Fibroblast of lung (primary cell): ENCODE data around the gene XRCC1.

Source experiments
- CTCF ChIP-seq, 2 donors: IDR thresholded peaks in 1 of 2; conservative IDR thresholded peaks in 1 of 2; 1 replicate in 1 of 2; 2 replicates in 1 of 2; pipeline ENCODE4 v1.5.1; 2011 to 2012; ENCODE audit warnings: low read length in 2 of 2, control low read depth in 1 of 2, inconsistent platforms in 1 of 2, low read depth in 1 of 2, mild to moderate bottlenecking in 1 of 2
- EZH2 ChIP-seq: IDR thresholded peaks from 2 replicates; pipeline ENCODE4 v1.5.1; 2012; ENCODE audit warnings: low read length, control low read depth, mild to moderate bottlenecking; ENCODE audit errors: missing control alignments

- TF ChIP-seq EZH2, result no peak
- TF ChIP-seq CTCF (conservative IDR thresholded peaks at IDR 0.05 in 1 of 2, IDR thresholded peaks at IDR 0.05 in 1 of 2; ENCODE audit: low read depth in 1 of 2, low read length in 2 of 2), result no peak
These were observed 68.7 kb downstream of the XRCC1 start for GRCh38 chr19:43506629-43507028.
